Gastrocnemius medialis (tissue), 4 donors: ENCODE data around the gene USH1C.

ENCODE experiments used
- CTCF ChIP-seq, 5 experiments: fragments of 450-650 bp in 3 of 5; fragments of 200-600 bp in 2 of 5; sonication (generic) in 2 of 5; IDR thresholded peaks in 4 of 5; conservative IDR thresholded peaks in 1 of 5; 1 replicate in 4 of 5; 2 replicates in 1 of 5; pipeline ENCODE4 v1.5.1; 2016 to 2019; ENCODE audit warnings: antibody characterized with exemption in 5 of 5, mild to moderate bottlenecking in 3 of 5, moderate library complexity in 3 of 5
- POLR2A ChIP-seq, 2 donors: fragments of 450-650 bp; IDR thresholded peaks; one replicate each; pipeline ENCODE4 v1.6.1; 2017; ENCODE audit warnings: antibody characterized with exemption in 2 of 2, mild to moderate bottlenecking in 2 of 2, moderate library complexity in 2 of 2

GRCh38 chr11:17568944-17569343, 24.7 kb upstream of the USH1C start:
- TF ChIP-seq CTCF (IDR thresholded peaks at IDR 0.05 in 4 of 5, conservative IDR thresholded peaks at IDR 0.05 in 1 of 5) = no peak
- no peak for TF ChIP-seq POLR2A (IDR thresholded peaks at IDR 0.05)
